Bronchial epithelial cell (primary cell): Measurements from ENCODE around the gene CLDN1. TPM values are rescaled to one million over a fixed set of nuclear protein-coding genes. Genes with fewer than 3 reads are reported as not detected.

Experiments
- DNase-seq: peaks from one replicate; pipeline ENCODE4 v3.0.0-alpha.2; 2010; ENCODE audit warnings: low read depth
- FAIRE-seq: peaks from 2 replicates; lab custom pipeline; 2011; peaks lifted over from hg19 to GRCh38; lab: Jason Lieb, UNC
- H3K27me3 ChIP-seq: 2 replicates; pipeline ENCODE4 v1.5.1; 2011; ENCODE audit warnings: low read length; ENCODE audit not compliant: control insufficient read depth, insufficient read depth
- H3K36me3 ChIP-seq: 2 replicates; pipeline ENCODE4 v1.5.1; 2011; ENCODE audit warnings: low read length; ENCODE audit not compliant: control insufficient read depth, insufficient read depth
- H3K4me3 ChIP-seq: 2 replicates; pipeline ENCODE4 v1.5.1; 2011; ENCODE audit warnings: mild to moderate bottlenecking, low read depth, low read length, control low read depth
- total RNA-seq: library from RNA; depleted of rRNA; stranded (reverse); fragments of >200 nt; gene quantifications from 2 replicates; pipeline ENCODE4 v1.2.1, GENCODE V29; 2014
- TF ChIP-seq, protein P1 (sequence below): IDR thresholded peaks from 2 replicates; pipeline ENCODE4 v1.5.1; 2011; ENCODE audit warnings: mild to moderate bottlenecking, moderate library complexity, low read length, control low read depth, inconsistent platforms; ENCODE audit not compliant: insufficient read depth, severe bottlenecking

The CLDN1 gene
- total RNA-seq, 1 donor from 2014 or later: 26.6 TPM

DNA sequence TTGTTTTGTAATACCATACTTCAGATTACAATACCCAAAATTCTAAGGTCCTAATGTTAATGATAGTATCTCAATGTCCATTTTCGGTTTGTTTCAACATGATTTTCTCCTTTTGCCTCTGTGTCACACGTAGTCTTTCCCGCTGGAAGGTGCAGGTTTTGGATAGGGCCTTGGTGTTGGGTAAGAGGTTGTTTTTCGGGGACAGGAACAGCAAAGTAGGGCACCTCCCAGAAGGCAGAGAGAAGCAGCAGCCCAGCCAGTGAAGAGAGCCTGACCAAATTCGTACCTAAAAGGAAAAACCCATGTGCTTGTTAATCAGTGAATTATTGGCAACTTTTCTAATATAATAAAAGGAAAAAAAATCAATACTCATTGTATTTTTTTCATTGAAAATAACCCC, 14.1 kb downstream of the CLDN1 start:
- no peaks in the 10 kb centered on the region for H3K27me3 ChIP-seq
- FAIRE-seq (no peak), DNase-seq (no peak)
- no peak overlapping the region for H3K4me3 ChIP-seq
- H3K36me3 ChIP-seq: peaks cover 15% of the 10 kb centered on the region
- TF ChIP-seq, protein P1, sequence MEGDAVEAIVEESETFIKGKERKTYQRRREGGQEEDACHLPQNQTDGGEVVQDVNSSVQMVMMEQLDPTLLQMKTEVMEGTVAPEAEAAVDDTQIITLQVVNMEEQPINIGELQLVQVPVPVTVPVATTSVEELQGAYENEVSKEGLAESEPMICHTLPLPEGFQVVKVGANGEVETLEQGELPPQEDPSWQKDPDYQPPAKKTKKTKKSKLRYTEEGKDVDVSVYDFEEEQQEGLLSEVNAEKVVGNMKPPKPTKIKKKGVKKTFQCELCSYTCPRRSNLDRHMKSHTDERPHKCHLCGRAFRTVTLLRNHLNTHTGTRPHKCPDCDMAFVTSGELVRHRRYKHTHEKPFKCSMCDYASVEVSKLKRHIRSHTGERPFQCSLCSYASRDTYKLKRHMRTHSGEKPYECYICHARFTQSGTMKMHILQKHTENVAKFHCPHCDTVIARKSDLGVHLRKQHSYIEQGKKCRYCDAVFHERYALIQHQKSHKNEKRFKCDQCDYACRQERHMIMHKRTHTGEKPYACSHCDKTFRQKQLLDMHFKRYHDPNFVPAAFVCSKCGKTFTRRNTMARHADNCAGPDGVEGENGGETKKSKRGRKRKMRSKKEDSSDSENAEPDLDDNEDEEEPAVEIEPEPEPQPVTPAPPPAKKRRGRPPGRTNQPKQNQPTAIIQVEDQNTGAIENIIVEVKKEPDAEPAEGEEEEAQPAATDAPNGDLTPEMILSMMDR: no peak

DNA sequence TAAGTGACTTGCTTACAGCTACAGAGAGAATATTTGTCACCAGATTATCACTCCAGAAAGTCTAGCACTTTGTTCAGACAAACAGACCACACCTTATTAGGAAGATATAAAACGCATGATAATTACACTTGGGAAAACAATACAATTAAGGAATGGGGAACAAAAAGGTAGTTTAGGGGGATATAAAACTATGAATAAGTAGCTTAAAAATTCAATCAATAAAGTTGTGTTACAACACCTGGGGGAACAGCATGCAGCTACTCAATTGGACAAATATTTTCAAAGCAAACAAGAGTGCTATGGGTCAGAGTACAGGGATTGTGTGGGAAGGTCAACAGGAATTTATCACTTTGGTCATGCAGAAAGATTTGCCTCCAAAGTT, 15.1 kb downstream of the CLDN1 start:
- FAIRE-seq: no peak

DNA sequence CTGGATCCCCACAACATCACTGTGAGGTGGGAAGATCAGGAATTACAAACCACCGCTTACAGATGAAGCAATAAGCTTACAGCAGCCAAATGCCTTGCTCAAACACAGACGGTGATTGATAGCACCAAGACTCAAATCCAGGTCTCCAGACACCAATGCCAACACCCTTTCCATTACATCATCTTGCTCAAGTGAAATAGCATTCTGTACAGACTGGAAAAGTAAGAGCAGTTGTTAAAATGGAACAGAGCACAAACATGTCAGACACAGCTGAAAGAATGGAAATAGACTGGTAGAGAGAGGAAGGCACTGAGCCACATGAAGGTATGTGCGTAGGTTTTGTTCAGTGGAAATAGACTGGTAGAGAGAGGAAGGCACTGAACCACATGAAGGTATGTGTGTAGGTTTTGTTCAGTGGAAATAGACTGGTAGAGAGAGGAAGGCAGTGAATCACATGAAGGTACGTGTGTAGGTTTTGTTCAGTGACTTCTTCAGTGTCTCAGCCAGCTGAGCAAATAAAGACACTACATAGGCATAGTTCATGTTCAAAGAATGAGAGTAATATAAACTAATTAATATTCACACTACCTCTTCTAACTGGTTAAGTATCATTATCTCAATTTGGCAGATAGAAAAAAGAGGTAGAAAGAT, 15.6 kb downstream of the CLDN1 start:
- TF ChIP-seq, protein P1: no peak
- peak; percentile 73 for FAIRE-seq
- no peak overlapping the region for H3K4me3 ChIP-seq
- H3K36me3 ChIP-seq: peaks cover 10% of the 10 kb centered on the region
- no peaks in the 10 kb centered on the region for H3K27me3 ChIP-seq
- DNase-seq: peak; percentile 98

More for the DNA sequence above, 15.1 kb downstream of the CLDN1 start:
- TF ChIP-seq, protein P1: no peak
- Histone ChIP-seq H3K27me3 (no peaks in the 10 kb centered on the region), H3K4me3 (no peak overlapping the region), H3K36me3 (peaks cover 10% of the 10 kb centered on the region)
- peak; percentile 53 for DNase-seq

DNA sequence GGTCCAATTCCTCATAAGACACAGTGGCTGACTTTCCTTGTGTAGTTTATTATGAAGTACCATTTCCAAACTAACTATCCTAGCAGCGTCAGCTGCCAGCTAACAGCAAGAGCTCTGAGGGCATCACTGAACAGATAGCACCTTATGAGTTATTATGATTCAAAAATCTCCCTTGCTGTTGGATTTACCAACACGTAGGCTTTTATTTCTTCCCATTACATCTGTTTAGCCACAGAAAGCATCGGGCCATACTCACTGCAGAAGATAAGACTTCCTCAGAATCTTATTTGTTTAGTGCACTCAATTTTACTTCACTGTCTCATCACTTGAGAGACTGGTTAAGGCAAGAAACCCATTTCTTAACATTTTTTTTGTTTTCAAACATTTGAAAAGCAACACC, 16.2 kb downstream of the CLDN1 start:
- TF ChIP-seq, protein P1: no peak
- no peak for FAIRE-seq
- H3K36me3 ChIP-seq: peaks cover 8% of the 10 kb centered on the region
- H3K27me3 ChIP-seq: no peaks in the 10 kb centered on the region
- no peak for DNase-seq
- H3K4me3 ChIP-seq: no peak overlapping the region

DNA sequence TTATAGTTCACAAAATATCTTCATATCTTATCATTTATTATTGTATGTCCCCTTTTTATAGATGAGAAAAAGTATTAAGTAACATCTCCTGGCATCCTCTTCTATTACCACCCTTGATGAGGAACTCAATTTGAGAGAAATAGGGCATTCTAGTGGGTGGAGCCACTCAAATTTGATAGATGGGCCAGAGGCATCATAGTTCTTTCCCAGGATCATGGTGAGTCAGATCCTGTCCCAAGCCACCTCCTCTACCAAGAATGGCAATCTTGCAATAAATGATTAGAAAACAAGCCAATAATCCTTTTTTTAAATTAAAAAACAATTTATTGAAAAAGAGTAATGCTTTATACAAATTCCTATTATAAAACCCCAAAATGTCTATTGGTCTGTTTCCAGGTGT, 16.8 kb downstream of the CLDN1 start:
- peaks cover 6% of the 10 kb centered on the region for H3K36me3 ChIP-seq
- DNase-seq (peak; percentile 85), FAIRE-seq (no peak)
- no peak overlapping the region for H3K4me3 ChIP-seq
- no peaks in the 10 kb centered on the region for H3K27me3 ChIP-seq
- TF ChIP-seq, protein P1: no peak

DNA sequence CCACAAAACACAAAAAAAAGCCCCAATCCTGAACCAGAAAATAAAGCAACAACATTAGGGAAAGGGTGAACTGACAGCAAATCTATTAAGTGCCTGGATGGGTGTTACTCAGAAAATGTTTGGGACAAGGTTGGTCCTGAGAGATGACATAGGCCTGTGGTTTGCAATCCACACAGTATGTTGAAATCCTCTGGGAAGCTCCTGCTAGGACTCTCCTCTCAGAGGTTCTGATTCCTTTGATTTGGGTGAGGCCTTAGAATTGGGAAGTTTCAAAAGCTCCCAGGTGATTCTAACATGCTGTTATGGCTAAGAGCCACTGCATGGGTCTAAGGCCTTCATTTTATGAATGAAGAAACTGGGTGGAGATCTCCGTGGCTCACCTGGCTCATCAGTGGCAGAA, 18.4 kb downstream of the CLDN1 start:
- FAIRE-seq (peak; percentile 98), DNase-seq (peak; percentile 89)
- Histone ChIP-seq H3K27me3 (no peaks in the 10 kb centered on the region), H3K4me3 (no peak overlapping the region), H3K36me3 (peaks cover 4% of the 10 kb centered on the region)
- TF ChIP-seq, protein P1: no peak
